Heart right ventricle (tissue), 16 donors: ENCODE results near the gene C1orf185. TPM values are rescaled to one million over a fixed set of nuclear protein-coding genes. Genes with fewer than 3 reads are reported as not detected.
A peak's percentile ranks its signal among the peaks of the same experiment; 100 is the strongest.

Source experiments
- ATAC-seq, 8 donors: fragments of 200-7000 bp; cut with Tn5 transposase; one replicate each; pipeline ENCODE4 v1.9.1; 2020; ENCODE audit warnings: mild to moderate bottlenecking in 8 of 8, moderate library complexity in 8 of 8, moderate number of reproducible peaks in 1 of 8
- DNase-seq, 2 donors: peaks; one replicate each; pipeline ENCODE4 v3.0.0-alpha.2; 2020
- H3K27ac ChIP-seq, 10 donors: fragments of 200-600 bp; sonication (generic) in 2 of 10; one replicate each; pipeline versions ENCODE4 v1.5.0 to v1.8.0; 2020 to 2022; ENCODE audit warnings: mild to moderate bottlenecking in 3 of 10
- H3K27me3 ChIP-seq, 7 donors: fragments of 200-600 bp; one replicate each; pipeline ENCODE4 v1.8.0; 2021 to 2022; ENCODE audit warnings: mild to moderate bottlenecking in 2 of 7
- H3K36me3 ChIP-seq, 9 donors: fragments of 200-600 bp; sonication (generic) in 1 of 9; one replicate each; pipeline versions ENCODE4 v1.5.0 to v1.8.0; 2020 to 2022; ENCODE audit warnings: mild to moderate bottlenecking in 2 of 9
- H3K4me1 ChIP-seq, 9 donors: fragments of 200-600 bp; sonication (generic) in 1 of 9; one replicate each; pipeline versions ENCODE4 v1.5.0 to v1.8.0; 2020 to 2022; ENCODE audit warnings: mild to moderate bottlenecking in 4 of 9
- H3K4me3 ChIP-seq, 10 donors: fragments of 200-600 bp; sonication (generic) in 2 of 10; one replicate each; pipeline versions ENCODE4 v1.5.0 to v1.8.0; 2020 to 2022; ENCODE audit warnings: mild to moderate bottlenecking in 7 of 10, moderate library complexity in 2 of 10
- H3K9me3 ChIP-seq, 11 donors: fragments of 200-600 bp in 10 of 11; sonication (generic) in 2 of 11; one replicate each; pipeline versions ENCODE4 v1.5.0 to v1.8.0; 2013 to 2022; ENCODE audit warnings: mild to moderate bottlenecking in 2 of 11, control low read depth in 1 of 11, moderate library complexity in 1 of 11
- WGBS, 2 donors: extraction: QIAGEN DNeasy Blood & Tissue Kit; methylation state at CpG; one replicate each; pipeline ENCODE4 v1.1.7; 2013; ENCODE audit warnings: inconsistent platforms in 1 of 2; 5-methylcytosine and 5-hydroxymethylcytosine counted together
- intact Hi-C, 10 donors: fragments of 100-400 bp; cut with DNase I; formaldehyde crosslinking; loops; one replicate each; pipeline versions ENCODE4 v1.11.1 to v1.14.2; 2022
- microRNA-seq, 2 donors: library from miRNA; unstranded; fragments of <30 nt; microRNA quantifications; one replicate each; pipeline ENCODE4 v1.2.0, GENCODE V29; 2021
- polyA plus RNA-seq, 2 donors: library from polyadenylated mRNA; stranded (reverse); fragments of 200-250 nt; gene quantifications; one replicate each; pipeline ENCODE4 v1.2.3, GENCODE V29; 2013
- total RNA-seq, 10 donors: library from RNA; stranded (reverse); fragmentation: NEBNext Ultra II Directional in 3 of 10; extraction: Animal tissue kit (Norgen Biotek cat#: 25700) in 3 of 10; gene quantifications; one replicate each; pipeline versions ENCODE4 v1.2.1 to v1.2.4, GENCODE V29; 2021 to 2023
- TF ChIP-seq, protein P1 (sequence below), 9 donors: fragments of 200-600 bp; sonication (generic) in 2 of 9; IDR thresholded peaks; one replicate each; pipeline versions ENCODE4 v1.5.0 to v1.8.0; 2021 to 2022; ENCODE audit warnings: antibody characterized with exemption in 9 of 9, mild to moderate bottlenecking in 5 of 9, moderate library complexity in 1 of 9
- donor health status: Arrhythmogenic right ventricular cardiomyopathy.
- donor health status: ischemic (EF 13 %, LVEDD 7.1; RV severe dilation, severe dysfunction).
- donor health status: healthy with polysubstance abuse.
- donor health status: DM: no; HTN: yes; CAD: no.
- donor health status: DM: no; HTN: no; CAD: no.
- donor health status: ischemic (EF 25% LVEDD 6.9; RV normal size, moderate dysfunction).
- donor health status: ischemic (EF 25% LVEDD 5.7; RV mildly dilated, moderate dysfunction).
- donor health status: healthy.
- donor health status: DM: yes; HTN: yes; CAD: no.
- donor health status: Ischemic cardiomyopathy.
- donor health status: ischemic (EF 35%, LVEDD 5.7; RV mildly dilated, moderate dysfunction).
- donor health status: nonischemic (EF 11% LVEDD 7.7; RV severe dilation, severe dysfunction).
- donor health status: DM: yes; HTN: yes; CAD: no.
- donor health status: PGD.
- donor health status: ischemic (EF 29% LVEDD 5.4; RV normal size, mild dysfunction).
- donor health status: nonischemic (EF 23%, LVEDD 6.1; RV moderate dilation, normal function).

Gene C1orf185
- total and polyA plus RNA-seq, 12 donors: not detected

DNA sequence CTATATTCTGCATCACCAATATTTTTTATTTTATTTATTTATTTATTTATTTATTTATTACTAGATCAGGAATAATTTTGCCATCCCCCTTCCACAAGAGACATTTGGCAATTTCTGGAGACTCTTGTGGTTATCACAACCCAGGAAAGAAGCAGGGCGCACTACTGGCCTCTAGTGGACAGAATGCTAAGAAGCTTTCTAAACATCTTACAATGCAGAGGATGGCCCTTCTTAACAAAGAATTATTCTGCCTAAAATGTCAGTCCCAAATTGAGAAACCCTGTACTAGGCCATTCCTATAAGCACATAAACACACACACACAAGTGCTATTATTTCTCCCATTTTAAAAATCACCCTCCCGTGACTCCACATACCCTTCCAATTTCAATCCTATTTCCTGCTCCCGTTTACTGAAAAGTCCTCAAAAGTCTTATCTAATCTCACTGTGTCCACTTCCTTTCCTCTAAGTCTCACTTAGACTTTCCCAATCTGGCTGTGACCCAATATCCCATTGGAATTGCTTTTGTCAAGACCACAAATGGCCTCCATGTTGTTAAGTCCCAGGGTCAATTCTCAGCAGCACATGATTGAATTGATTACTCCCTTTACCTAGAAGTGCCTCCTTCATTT is 90.3 kb downstream of the C1orf185 start:
- 22 to 30% methylated on average over 3 of the region's 3 CpGs for WGBS, 2 donors
- Histone ChIP-seq H3K36me3 (no peaks in the 10 kb centered on the region), H3K4me1 (peaks cover 0 to 6% (median 0%) of the 10 kb centered on the region in 9 donors), H3K4me3 (no peak overlapping the region), H3K9me3 (no peaks in the 10 kb centered on the region), H3K27ac (no peak overlapping the region), H3K27me3 (no peaks in the 10 kb centered on the region)
- DNase-seq: peak; percentile 20 to 67
- intact Hi-C loops: loop anchor here in 8 of 10 donors (5.0 to 10.0 kb wide), 7 partner anchors 105 to 828 kb away; no protein-coding TSS in a partner anchor
- TF ChIP-seq, protein P1, sequence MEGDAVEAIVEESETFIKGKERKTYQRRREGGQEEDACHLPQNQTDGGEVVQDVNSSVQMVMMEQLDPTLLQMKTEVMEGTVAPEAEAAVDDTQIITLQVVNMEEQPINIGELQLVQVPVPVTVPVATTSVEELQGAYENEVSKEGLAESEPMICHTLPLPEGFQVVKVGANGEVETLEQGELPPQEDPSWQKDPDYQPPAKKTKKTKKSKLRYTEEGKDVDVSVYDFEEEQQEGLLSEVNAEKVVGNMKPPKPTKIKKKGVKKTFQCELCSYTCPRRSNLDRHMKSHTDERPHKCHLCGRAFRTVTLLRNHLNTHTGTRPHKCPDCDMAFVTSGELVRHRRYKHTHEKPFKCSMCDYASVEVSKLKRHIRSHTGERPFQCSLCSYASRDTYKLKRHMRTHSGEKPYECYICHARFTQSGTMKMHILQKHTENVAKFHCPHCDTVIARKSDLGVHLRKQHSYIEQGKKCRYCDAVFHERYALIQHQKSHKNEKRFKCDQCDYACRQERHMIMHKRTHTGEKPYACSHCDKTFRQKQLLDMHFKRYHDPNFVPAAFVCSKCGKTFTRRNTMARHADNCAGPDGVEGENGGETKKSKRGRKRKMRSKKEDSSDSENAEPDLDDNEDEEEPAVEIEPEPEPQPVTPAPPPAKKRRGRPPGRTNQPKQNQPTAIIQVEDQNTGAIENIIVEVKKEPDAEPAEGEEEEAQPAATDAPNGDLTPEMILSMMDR (IDR thresholded peaks at IDR 0.05): peak; percentile 66 to 93 (median 84)
- peak in 3 of 8 donors; percentile 43 to 65 (median 56) for ATAC-seq

DNA sequence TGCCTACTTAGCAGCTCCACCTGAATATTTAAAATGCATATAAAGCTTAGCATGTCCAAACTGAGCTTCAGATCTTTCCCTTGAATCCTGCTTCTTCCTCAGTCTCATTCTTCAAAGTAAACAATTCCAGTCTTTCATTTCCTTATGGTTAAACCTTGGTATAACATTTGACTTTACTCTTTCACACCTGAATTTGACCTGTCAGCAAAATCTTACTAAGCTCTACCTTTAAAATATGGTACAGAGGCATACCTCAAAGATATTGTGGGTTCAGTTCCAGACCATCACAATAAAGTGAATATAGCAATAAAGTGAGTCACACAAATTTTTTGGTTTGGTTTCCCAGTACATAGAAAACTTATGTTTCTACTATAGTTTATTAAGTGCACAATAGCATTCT is 91.5 kb downstream of the C1orf185 start:
- Histone ChIP-seq H3K27ac (no peak overlapping the region), H3K36me3 (no peaks in the 10 kb centered on the region), H3K4me3 (no peak overlapping the region), H3K27me3 (no peaks in the 10 kb centered on the region), H3K4me1 (peaks cover 0 to 6% (median 0%) of the 10 kb centered on the region in 9 donors), H3K9me3 (no peaks in the 10 kb centered on the region)
- intact Hi-C loops: loop anchor here in 8 of 10 donors (5.0 to 10.0 kb wide), 7 partner anchors 104 to 829 kb away; no protein-coding TSS in a partner anchor
- ATAC-seq (no peak), DNase-seq (no peak)
- TF ChIP-seq, protein P1 (IDR thresholded peaks at IDR 0.05): no peak

Small RNA genes within 50 kb of the gene (microRNA-seq; reads per million reads assigned to microRNA genes)
- 0 reads per million in 2 donors for gene MIR4421
- 0 reads per million in 2 donors for gene MIR6500

Other genes with a start within 250 kb of the C1orf185 start
- gene FAF1, start 142.0 kb upstream of the C1orf185 start, total RNA-seq: 100 to 1,000 TPM in 1 of 10 donors, 10 to 100 TPM in 9; 81.4 to 102 (median 90.8) TPM
- 10 to 100 TPM; 30.9 to 62.3 TPM for gene FAF1, start 142.0 kb upstream of the C1orf185 start, polyA plus RNA-seq
- 10 to 100 TPM in 9 of 10 donors, 1 to 10 TPM in 1; 8.2 to 26.3 (median 12.8) TPM for gene CDKN2C, start 132.0 kb upstream of the C1orf185 start, total RNA-seq
- gene CDKN2C, start 132.0 kb upstream of the C1orf185 start, polyA plus RNA-seq: 10 to 100 TPM in 1 of 2 donors, 1 to 10 TPM in 1; 9.1 to 11.3 TPM
- 100 to 1,000 TPM; 107 to 157 (median 115) TPM for gene RNF11, start 134.0 kb downstream of the C1orf185 start, total RNA-seq
- gene RNF11, start 134.0 kb downstream of the C1orf185 start, polyA plus RNA-seq: 10 to 100 TPM; 33.5 to 69.6 TPM
- 10 to 100 TPM; 14.3 to 38.7 (median 23.2) TPM for gene TTC39A, start 228.3 kb downstream of the C1orf185 start, total RNA-seq
- gene TTC39A, start 228.3 kb downstream of the C1orf185 start, polyA plus RNA-seq: 10 to 100 TPM in 1 of 2 donors, 1 to 10 TPM in 1; 4.3 to 14.0 TPM